H1 (cell line): ENCODE data around the gene PCDHGA8. TPM values are rescaled to one million over a fixed set of nuclear protein-coding genes. Genes with fewer than 3 reads are reported as not detected.

Source experiments
- CTCF ChIA-PET: fragments of 300-600 bp; sonication (Branson Sonifier 250); formaldehyde crosslinking; loops from one replicate; lab custom pipeline; 2021; ENCODE audit not compliant: partially characterized antibody; lab: Charles Lee
- POLR2A ChIA-PET: fragments of 300-600 bp; sonication (Branson Sonifier 250); formaldehyde crosslinking; loops from one replicate; lab custom pipeline; 2021; ENCODE audit warnings: inconsistent platforms; ENCODE audit not compliant: partially characterized antibody; lab: Charles Lee
- DNase-seq, 2 experiments: peaks; one replicate each; pipeline versions ENCODE4 v3.0.0 to v3.0.0-alpha.2; 2010 to 2022; ENCODE audit warnings: low spot score in 2 of 2, low read depth in 1 of 2, mixed read lengths in 1 of 2
- FAIRE-seq: peaks from 2 replicates; lab custom pipeline; 2011; peaks lifted over from hg19 to GRCh38; lab: Jason Lieb, UNC
- H2AFZ ChIP-seq: 2 replicates; pipeline ENCODE4 v1.8.1; 2012; ENCODE audit warnings: low read length, inconsistent platforms
- H2AK5ac ChIP-seq: 2 replicates; pipeline ENCODE4 v1.6.1; 2013; ENCODE audit warnings: low read depth, low read length
- H2BK120ac ChIP-seq: replicated peaks from 2 replicates; pipeline ENCODE3; 2013; ENCODE audit warnings: low read depth, low read length, inconsistent platforms
- H2BK12ac ChIP-seq: 2 replicates; pipeline ENCODE4 v1.6.1; 2013; ENCODE audit warnings: low read depth, low read length
- H2BK15ac ChIP-seq: 2 replicates; pipeline ENCODE4 v1.6.1; 2013; ENCODE audit warnings: low read length
- H2BK20ac ChIP-seq: 2 replicates; pipeline ENCODE4 v1.6.1; 2013; ENCODE audit warnings: low read length
- H2BK5ac ChIP-seq: 2 replicates; pipeline ENCODE4 v1.6.1; 2013; ENCODE audit warnings: low read depth, low read length
- H3K14ac ChIP-seq: 2 replicates; pipeline ENCODE4 v1.6.1; 2013; ENCODE audit warnings: inconsistent platforms; ENCODE audit not compliant: insufficient read length
- H3K18ac ChIP-seq: 2 replicates; pipeline ENCODE4 v1.6.1; 2013; ENCODE audit warnings: low read length; ENCODE audit errors: extremely low read depth
- H3K23ac ChIP-seq: 2 replicates; pipeline ENCODE4 v1.6.1; 2013; ENCODE audit warnings: inconsistent platforms; ENCODE audit not compliant: insufficient read length
- H3K23me2 ChIP-seq: 2 replicates; pipeline ENCODE4 v1.6.1; 2013; ENCODE audit warnings: low read depth, low read length
- H3K27ac ChIP-seq: 2 replicates; pipeline ENCODE4 v1.6.1; 2011; ENCODE audit warnings: low read depth, low read length, inconsistent platforms
- H3K27me3 ChIP-seq, 4 experiments: replicated peaks in 1 of 4; 1 replicate in 1 of 4; 2 replicates in 3 of 4; pipeline versions ENCODE4 v1.6.1 to v1.8.1; 2011 to 2013; ENCODE audit warnings: low read length in 3 of 4, mild to moderate bottlenecking in 3 of 4, inconsistent platforms in 2 of 4, mixed read lengths in 2 of 4, moderate library complexity in 1 of 4; ENCODE audit not compliant: control insufficient read depth in 3 of 4, insufficient read depth in 3 of 4; ENCODE audit errors: extremely low read depth in 1 of 4
- H3K36me3 ChIP-seq, 4 experiments: 2 replicates each; pipeline versions ENCODE4 v1.6.1 to v1.8.1; 2011 to 2013; ENCODE audit warnings: mild to moderate bottlenecking in 4 of 4, low read length in 3 of 4, moderate library complexity in 2 of 4, control low read depth in 1 of 4, inconsistent platforms in 1 of 4; ENCODE audit not compliant: insufficient read depth in 4 of 4, control insufficient read depth in 2 of 4
- H3K4ac ChIP-seq: replicated peaks from 2 replicates; pipeline ENCODE3; 2013; ENCODE audit warnings: low read length, low read depth, mixed read lengths, inconsistent platforms; ENCODE audit not compliant: insufficient read length
- H3K4me1 ChIP-seq, 4 experiments: replicated peaks in 1 of 4; 1 replicate in 1 of 4; 2 replicates in 3 of 4; pipeline versions ENCODE4 v1.6.1 to v1.8.1; 2011 to 2013; ENCODE audit warnings: low read length in 3 of 4, inconsistent platforms in 2 of 4, mixed read lengths in 1 of 4; ENCODE audit not compliant: insufficient read depth in 4 of 4, control insufficient read depth in 3 of 4
- H3K4me2 ChIP-seq, 2 experiments: 2 replicates each; pipeline versions ENCODE4 v1.6.1 to v1.8.1; 2011 to 2013; ENCODE audit warnings: low read depth in 2 of 2, low read length in 2 of 2, control low read depth in 1 of 2, inconsistent platforms in 1 of 2, mild to moderate bottlenecking in 1 of 2; ENCODE audit not compliant: insufficient read depth in 1 of 2
- H3K4me3 ChIP-seq, 4 experiments: fragments of 200-600, 300-600 bp in 1 of 4; sonication (generic), shearing (Covaris generic), sonication (Bioruptor Twin) in 1 of 4; 2 replicates each; pipeline versions ENCODE4 v1.5.1 to v1.8.1; 2011 to 2016; ENCODE audit warnings: low read length in 4 of 4, low read depth in 3 of 4, control low read depth in 2 of 4, inconsistent platforms in 2 of 4, mild to moderate bottlenecking in 2 of 4, mixed read lengths in 1 of 4, moderate library complexity in 1 of 4; ENCODE audit not compliant: insufficient read depth in 2 of 4; ENCODE audit errors: extremely low read depth in 1 of 4
- H3K56ac ChIP-seq: replicated peaks from 2 replicates; pipeline ENCODE3; 2013; ENCODE audit warnings: low read depth, mild to moderate bottlenecking, mixed read lengths, low read length, inconsistent platforms; ENCODE audit not compliant: insufficient read length
- H3K79me1 ChIP-seq: 2 replicates; pipeline ENCODE4 v1.6.1; 2013; ENCODE audit warnings: low read depth, low read length, control low read depth
- H3K79me2 ChIP-seq, 2 experiments: 2 replicates each; pipeline versions ENCODE4 v1.6.1 to v1.8.1; 2012 to 2013; ENCODE audit warnings: low read length in 2 of 2, mild to moderate bottlenecking in 2 of 2, inconsistent platforms in 1 of 2; ENCODE audit not compliant: insufficient read depth in 2 of 2, control insufficient read depth in 1 of 2
- H3K9ac ChIP-seq, 4 experiments: replicated peaks in 1 of 4; 1 replicate in 1 of 4; 2 replicates in 3 of 4; pipeline versions ENCODE4 v1.6.1 to v1.8.1; 2011 to 2013; ENCODE audit warnings: low read depth in 3 of 4, low read length in 3 of 4, control low read depth in 2 of 4, mild to moderate bottlenecking in 2 of 4, moderate library complexity in 2 of 4, inconsistent platforms in 1 of 4; ENCODE audit errors: extremely low read depth in 1 of 4
- H3K9me3 ChIP-seq, 2 experiments: 2 replicates each; pipeline versions ENCODE4 v1.6.1 to v1.8.1; 2012 to 2013; ENCODE audit warnings: mild to moderate bottlenecking in 2 of 2, moderate library complexity in 2 of 2, control low read depth in 1 of 2, inconsistent platforms in 1 of 2, low read depth in 1 of 2, low read length in 1 of 2, mixed read lengths in 1 of 2; ENCODE audit not compliant: insufficient read depth in 2 of 2
- H4K20me1 ChIP-seq, 2 experiments: replicated peaks in 1 of 2; 2 replicates each; pipeline versions ENCODE3 to v1.8.1; 2011 to 2013; ENCODE audit warnings: inconsistent platforms in 2 of 2, low read length in 2 of 2, mild to moderate bottlenecking in 1 of 2; ENCODE audit not compliant: insufficient read depth in 2 of 2, control insufficient read depth in 1 of 2
- H4K5ac ChIP-seq: 2 replicates; pipeline ENCODE4 v1.6.1; 2013; ENCODE audit warnings: low read length, low read depth, mixed read lengths, inconsistent platforms; ENCODE audit not compliant: insufficient read length
- H4K8ac ChIP-seq: 2 replicates; pipeline ENCODE4 v1.8.0; 2013; ENCODE audit warnings: mild to moderate bottlenecking, moderate library complexity, low read length, inconsistent platforms; ENCODE audit not compliant: insufficient read depth; ENCODE audit errors: extremely low read depth
- H4K91ac ChIP-seq: replicated peaks from 2 replicates; pipeline ENCODE3; 2013; ENCODE audit warnings: low read length, mixed read lengths, inconsistent platforms; ENCODE audit not compliant: insufficient read length
- CBX5 ChIP-seq: fragments of 300-800, 300-1000 bp; sonication (generic); IDR thresholded peaks from 2 replicates; pipeline ENCODE4 v1.7.1; 2016; ENCODE audit warnings: antibody characterized with exemption, low read length, low read depth
- CTBP2 ChIP-seq: IDR thresholded peaks from 2 replicates; pipeline ENCODE4 v1.7.0; 2011; ENCODE audit warnings: borderline replicate concordance, mild to moderate bottlenecking, moderate library complexity, mixed read lengths, low read length; ENCODE audit not compliant: insufficient read depth, insufficient read length
- POLR2A ChIP-seq, 2 experiments: IDR thresholded peaks; 1 replicate in 1 of 2; 2 replicates in 1 of 2; pipeline ENCODE4 v1.6.1; 2011; ENCODE audit warnings: low read depth in 2 of 2, low read length in 2 of 2, mild to moderate bottlenecking in 2 of 2; ENCODE audit errors: control extremely low read depth in 1 of 2
- RBBP5 ChIP-seq: IDR thresholded peaks from 2 replicates; pipeline ENCODE4 v1.7.1; 2012; ENCODE audit warnings: low read depth, mild to moderate bottlenecking, inconsistent platforms, low read length, moderate library complexity, borderline replicate concordance
- SIRT6 ChIP-seq: IDR thresholded peaks from one replicate; pipeline ENCODE4 v1.7.1; 2012; ENCODE audit warnings: low read length, inconsistent platforms
- SP2 ChIP-seq: IDR thresholded peaks from 2 replicates; pipeline ENCODE4 v1.6.1; 2012; ENCODE audit warnings: mild to moderate bottlenecking, low read length, inconsistent platforms
- SRF ChIP-seq: IDR thresholded peaks from 2 replicates; pipeline ENCODE4 v1.6.1; 2011; ENCODE audit warnings: mild to moderate bottlenecking, low read depth, low read length, moderate library complexity
- TBP ChIP-seq: IDR thresholded peaks from 2 replicates; pipeline ENCODE4 v1.6.1; 2011; ENCODE audit warnings: low read depth, low read length, improper control_type of control experiment
- TEAD4 ChIP-seq: IDR thresholded peaks from 2 replicates; pipeline ENCODE4 v1.6.1; 2012; ENCODE audit warnings: low read depth, low read length, inconsistent platforms, mixed read lengths
- WGBS, 2 experiments: shearing (Covaris generic) in 1 of 2; methylation state at CpG; one replicate each; pipeline versions ENCODE4 v1.1.6 to v1.1.7; 2013 to 2015; ENCODE audit warnings: low lambda C conversion rate in 2 of 2, mixed read lengths in 2 of 2, inconsistent platforms in 1 of 2, low coverage in 1 of 2, missing lambda C conversion rate in 1 of 2; ENCODE audit not compliant: insufficient replicate concordance in 2 of 2, insufficient coverage in 1 of 2, insufficient read length in 1 of 2; ENCODE audit errors: extremely low coverage in 1 of 2, missing lambda C conversion rate in 1 of 2; 5-methylcytosine and 5-hydroxymethylcytosine counted together
- polyA plus RNA-seq, 7 experiments: library from polyadenylated mRNA; depleted of rRNA in 3 of 7; stranded (reverse) in 5 of 7; unstranded in 2 of 7; fragments of >200 nt in 5 of 7; fragments of 200-250 nt in 2 of 7; gene quantifications; 1 replicate in 5 of 7; 2 replicates in 1 of 7; 4 replicates in 1 of 7; pipeline versions ENCODE4 v1.2.1 to v1.2.3, GENCODE V29; 2011 to 2013; ENCODE audit warnings: missing spikeins in 2 of 7, mixed read lengths in 2 of 7
- total RNA-seq: library from RNA; stranded (reverse); fragmentation: NEBNext Ultra II Directional; extraction: Animal tissue kit (Norgen Biotek cat#: 25700); gene quantifications from 2 replicates; pipeline ENCODE4 v1.2.1, GENCODE V29; 2021

Gene PCDHGA8
- total and polyA plus RNA-seq, 2 of the 8 experiments (the other 6 are each of a cell fraction or from before 2014, with no cell fraction given) = 0.79 to 1.4 TPM

DNA sequence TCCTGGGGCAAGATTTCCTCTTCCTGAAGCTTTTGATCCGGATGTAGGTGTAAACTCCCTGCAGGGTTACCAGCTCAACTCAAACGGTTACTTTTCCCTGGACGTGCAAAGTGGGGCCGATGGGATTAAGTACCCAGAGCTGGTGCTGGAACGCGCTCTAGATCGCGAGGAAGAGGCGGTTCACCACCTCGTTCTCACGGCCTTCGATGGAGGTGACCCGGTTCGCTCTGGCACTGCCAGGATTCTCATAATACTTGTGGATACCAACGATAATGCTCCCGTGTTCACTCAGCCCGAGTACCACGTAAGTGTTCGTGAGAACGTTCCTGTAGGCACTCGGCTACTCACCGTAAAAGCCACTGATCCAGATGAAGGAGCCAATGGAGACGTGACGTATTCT, 36.8 kb upstream of the PCDHGA8 start:
- Histone ChIP-seq H3K4me3 (no peak overlapping the region), H2BK12ac (no peak overlapping the region), H2BK15ac (no peak overlapping the region), H3K27me3 (no peaks in the 10 kb centered on the region), H3K79me1 (no peaks in the 10 kb centered on the region), H4K91ac (no peak overlapping the region), H3K27ac (no peak overlapping the region), H2BK120ac (no peak overlapping the region), H3K9me3 (peaks cover 34 to 50% of the 10 kb centered on the region in 2 experiments), H2BK5ac (no peak overlapping the region), H2AK5ac (no peak overlapping the region), H3K4me2 (no peak overlapping the region), H3K56ac (no peak overlapping the region), H3K36me3 (peaks cover 0 to 13% (median 4%) of the 10 kb centered on the region in 4 experiments; a peak in 4 of 8 replicates), H2BK20ac (no peak overlapping the region), H3K79me2 (no peaks in the 10 kb centered on the region), H3K9ac (no peak overlapping the region), H3K23me2 (no peaks in the 10 kb centered on the region), H3K14ac (no peak overlapping the region), H2AFZ (no peak overlapping the region), H3K4me1 (0 out of 7 replicates have a peak, but pooled peaks cover 0 to 1% (median 0%) of the 10 kb centered on the region in 4 experiments), H4K8ac (no peak overlapping the region), H3K23ac (no peak overlapping the region), H3K18ac (no peak overlapping the region), H4K5ac (no peak overlapping the region), H4K20me1 (no peaks in the 10 kb centered on the region), H3K4ac (no peak overlapping the region)
- CTCF ChIA-PET = interaction anchor here (0.6 to 4.4 kb wide), 42 partner anchors 8 to 279 kb away, joined by 3 to 28 read pairs (median 5); partner anchors contain the start of genes PCDHB10, PCDHB14, PCDHB15 and PCDHB16
- POLR2A ChIA-PET = interaction anchor here (0.7 kb wide), 1 partner anchor 163 kb away, joined by 3 read pairs; no protein-coding TSS in a partner anchor
- DNase-seq (no peak), FAIRE-seq (no peak)
- 96% methylated on average over 24 of the region's 24 CpGs; no CpG with 5 or more reads in 1 of the 2 experiments for WGBS, 2 experiments
- TF ChIP-seq RBBP5 (no peak), SIRT6 (no peak), POLR2A (IDR thresholded peaks at IDR 0.05; ENCODE audit: control extremely low read depth in 1 of 2, low read depth in 2 of 2, low read length in 2 of 2) (no peak), SP2 (no peak), TEAD4 (no peak), CTBP2 (no peak), TBP (no peak), CBX5 (no peak), SRF (no peak)
